COR-L47 (cell line): ENCODE measurements around the gene TNFRSF8.

Experiments
- DNase-seq: peaks from one replicate; lab custom pipeline; 2025; lab: John Stamatoyannopoulos, UW

The TNFRSF8 gene

DNA sequence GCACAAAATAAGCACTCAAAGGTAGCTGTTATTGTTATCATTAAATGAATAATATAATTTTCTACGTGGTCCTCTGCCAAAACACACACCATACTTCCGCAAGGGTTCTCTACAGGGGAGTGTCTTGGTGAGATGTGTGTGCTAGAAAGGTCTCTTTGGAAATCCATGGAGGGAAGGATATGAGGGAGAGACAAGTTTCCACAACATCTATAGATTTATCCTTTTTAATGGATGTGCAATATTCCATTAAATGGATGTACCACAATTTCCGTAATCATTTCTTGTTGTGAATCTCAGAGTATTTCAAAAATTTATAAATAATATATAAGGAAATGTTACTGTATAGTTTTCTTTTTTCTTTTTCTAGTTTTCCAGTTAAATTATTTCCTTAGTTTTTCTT lies 2.6 kb upstream of the TNFRSF8 start:
- DNase-seq, result no peak

DNA sequence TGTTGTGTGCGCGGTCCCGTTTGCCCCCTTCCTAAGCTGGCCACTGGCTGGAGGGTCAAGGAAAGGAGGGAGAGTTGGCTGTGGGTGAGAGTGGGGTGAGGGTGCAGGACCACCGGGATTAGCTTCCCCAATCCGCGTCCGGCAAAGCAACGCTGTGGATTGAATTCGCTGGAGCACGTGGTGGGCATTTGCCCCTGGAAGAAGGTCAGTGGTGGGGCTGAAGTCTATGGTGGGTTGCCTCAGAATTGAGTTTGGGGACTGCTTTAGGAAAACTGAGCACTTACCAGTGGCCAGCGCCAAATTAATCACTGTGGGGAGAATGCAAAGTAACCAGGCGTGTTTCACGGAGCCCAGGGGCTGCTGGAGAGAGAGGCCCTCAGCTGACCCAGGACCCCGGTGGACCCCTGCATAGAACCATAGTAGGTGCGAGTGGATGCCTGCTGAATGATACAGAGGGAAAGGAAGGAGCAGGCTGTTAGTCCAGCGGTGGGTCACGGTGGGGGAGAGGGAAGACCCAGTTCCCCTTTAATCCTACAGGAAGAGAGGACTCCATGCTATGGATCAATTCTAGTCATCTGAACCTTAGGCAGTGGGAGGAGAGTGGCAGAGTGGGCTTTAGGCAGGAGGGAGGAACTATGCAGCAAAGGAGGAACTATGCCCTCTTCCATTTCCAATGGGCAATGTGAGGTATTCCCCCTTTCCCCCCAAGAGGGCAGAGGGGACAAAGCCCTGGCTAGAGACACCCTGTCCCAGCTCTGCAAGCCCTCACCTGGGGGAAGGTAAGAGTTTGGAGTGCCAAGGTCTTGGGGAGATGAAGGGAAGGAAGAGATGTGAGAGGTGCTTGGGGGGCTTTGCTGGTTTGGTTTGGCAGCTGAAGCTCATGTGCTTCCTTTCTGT lies 1.2 kb downstream of the TNFRSF8 start:
- DNase-seq, result no peak

DNA sequence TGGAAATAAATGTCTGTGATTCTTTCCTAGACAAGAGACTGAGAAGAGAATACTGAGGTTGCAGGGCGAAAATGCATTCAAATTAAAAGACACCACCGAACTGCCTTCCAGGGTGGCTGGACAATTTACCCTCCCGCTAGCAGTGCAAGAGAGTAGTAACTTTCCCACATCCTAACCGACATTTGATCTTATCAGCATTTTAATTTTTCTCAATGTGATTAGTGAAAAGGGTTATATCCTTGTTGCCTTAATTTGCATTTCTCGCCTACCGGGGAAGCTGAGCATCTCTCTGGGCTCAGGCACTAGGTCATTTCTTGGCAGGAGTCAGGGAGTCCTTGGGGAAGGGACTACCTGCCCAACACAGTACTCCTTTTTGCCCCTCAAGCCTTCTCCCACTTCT lies 2.8 kb downstream of the TNFRSF8 start:
- DNase-seq, result no peak

GRCh38 chr1:12067900-12068821 lies 5.1 kb downstream of the TNFRSF8 start:
- no peak for DNase-seq

GRCh38 chr1:12069623-12070244 lies 6.6 kb downstream of the TNFRSF8 start:
- DNase-seq, result no peak

- DNase-seq, result no peak
Observed at GRCh38 chr1:12071892-12072291, 8.8 kb downstream of the TNFRSF8 start.

GRCh38 chr1:12072741-12073140 lies 9.6 kb downstream of the TNFRSF8 start:
- no peak for DNase-seq

GRCh38 chr1:12073796-12074195 lies 10.7 kb downstream of the TNFRSF8 start:
- DNase-seq, result no peak

- no peak for DNase-seq
Observed at GRCh38 chr1:12075195-12076114, 12.4 kb downstream of the TNFRSF8 start.

DNA sequence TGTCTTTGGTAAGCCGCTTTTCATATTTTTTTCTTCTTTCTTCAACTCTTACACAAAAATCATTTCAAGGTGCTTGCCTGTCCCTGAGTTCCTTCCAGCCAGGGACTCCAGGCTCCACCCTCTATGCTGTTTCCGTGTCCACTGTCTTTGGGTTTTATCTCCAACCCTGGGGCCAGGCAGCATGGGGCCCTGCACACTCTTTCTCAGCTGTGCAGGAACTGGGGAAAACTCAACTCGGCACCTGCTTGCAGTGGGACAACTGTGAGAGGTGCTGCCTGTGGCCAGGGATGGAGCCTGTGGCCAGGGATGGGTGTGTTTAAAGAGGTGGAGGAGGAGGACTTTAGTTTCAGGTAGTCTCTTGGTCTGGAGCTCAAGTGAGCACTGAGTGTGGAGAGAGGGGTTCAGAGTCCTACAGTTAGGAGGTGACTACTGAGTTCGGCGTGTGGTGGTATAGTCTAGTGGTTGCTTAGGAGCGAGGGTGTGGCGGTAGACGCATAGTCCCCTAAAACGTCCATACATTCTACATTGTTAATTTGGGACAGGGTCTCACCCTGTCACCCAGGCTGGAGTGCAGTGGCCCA lies 13.4 kb downstream of the TNFRSF8 start:
- DNase-seq, result no peak

GRCh38 chr1:12078575-12078937 lies 15.5 kb downstream of the TNFRSF8 start:
- no peak for DNase-seq

DNA sequence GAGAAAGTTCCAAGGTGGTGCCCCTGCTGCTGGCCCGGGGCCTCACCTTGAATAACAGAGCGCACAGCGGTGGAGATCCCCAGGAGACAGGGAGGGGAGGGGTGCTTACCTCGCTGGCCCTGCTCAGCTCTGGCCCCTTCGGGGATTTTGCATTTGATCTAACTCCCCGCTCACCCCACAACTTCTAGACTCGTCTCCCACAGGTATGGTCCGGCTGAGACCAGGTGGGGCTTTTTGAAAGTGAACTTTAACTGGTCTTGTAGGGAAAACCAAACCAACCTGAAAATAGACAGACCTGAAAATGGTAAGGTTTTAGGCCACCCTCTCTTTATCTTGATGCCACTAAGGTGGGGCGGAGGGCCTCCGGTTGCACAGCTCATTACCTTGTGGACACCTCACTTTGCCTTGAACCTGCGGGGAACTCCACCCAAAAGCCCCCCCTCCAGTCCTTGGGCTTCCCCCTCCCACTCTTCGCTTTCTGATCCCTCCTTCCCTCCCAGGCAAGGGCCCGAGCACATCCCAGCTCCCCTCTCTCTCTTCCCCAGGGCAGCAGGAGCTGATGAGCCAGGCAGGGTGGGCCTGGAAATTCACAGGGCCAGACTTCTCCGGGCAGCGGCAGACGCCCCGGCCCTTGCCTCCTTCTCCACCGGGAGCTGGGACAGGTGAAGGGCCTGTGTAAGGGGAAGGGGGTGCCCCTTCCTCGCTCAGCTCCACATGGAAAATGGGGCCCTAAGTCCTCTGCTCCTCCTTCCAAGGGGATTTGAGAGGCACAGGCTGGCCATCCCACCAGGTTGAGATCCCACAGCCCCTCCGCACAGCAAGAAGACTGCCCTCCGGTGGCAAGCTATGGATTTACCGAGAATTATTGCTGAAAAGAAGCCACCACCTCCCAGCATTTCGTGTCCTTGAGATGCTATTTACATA lies 16.1 kb downstream of the TNFRSF8 start:
- DNase-seq, result no peak

DNA sequence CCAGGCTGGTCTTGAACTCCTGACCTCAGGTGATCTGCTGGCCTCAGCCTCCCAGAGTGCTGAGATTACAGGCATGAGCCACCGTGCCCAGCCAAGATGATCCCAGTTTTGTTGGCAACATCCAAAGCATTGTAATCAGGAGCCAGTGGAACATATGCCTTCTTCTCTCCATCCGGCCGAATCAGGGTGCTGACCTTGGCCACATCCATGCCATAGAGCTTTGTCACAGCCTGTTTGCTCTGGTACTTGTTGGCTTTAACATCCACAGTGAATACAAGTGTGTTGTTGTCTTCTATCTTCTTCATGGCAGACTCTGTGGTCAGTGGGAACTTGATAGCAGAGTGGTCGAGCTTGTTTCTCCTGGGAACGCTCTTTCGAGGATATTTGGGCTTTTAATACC lies 17.1 kb downstream of the TNFRSF8 start:
- no peak for DNase-seq

DNA sequence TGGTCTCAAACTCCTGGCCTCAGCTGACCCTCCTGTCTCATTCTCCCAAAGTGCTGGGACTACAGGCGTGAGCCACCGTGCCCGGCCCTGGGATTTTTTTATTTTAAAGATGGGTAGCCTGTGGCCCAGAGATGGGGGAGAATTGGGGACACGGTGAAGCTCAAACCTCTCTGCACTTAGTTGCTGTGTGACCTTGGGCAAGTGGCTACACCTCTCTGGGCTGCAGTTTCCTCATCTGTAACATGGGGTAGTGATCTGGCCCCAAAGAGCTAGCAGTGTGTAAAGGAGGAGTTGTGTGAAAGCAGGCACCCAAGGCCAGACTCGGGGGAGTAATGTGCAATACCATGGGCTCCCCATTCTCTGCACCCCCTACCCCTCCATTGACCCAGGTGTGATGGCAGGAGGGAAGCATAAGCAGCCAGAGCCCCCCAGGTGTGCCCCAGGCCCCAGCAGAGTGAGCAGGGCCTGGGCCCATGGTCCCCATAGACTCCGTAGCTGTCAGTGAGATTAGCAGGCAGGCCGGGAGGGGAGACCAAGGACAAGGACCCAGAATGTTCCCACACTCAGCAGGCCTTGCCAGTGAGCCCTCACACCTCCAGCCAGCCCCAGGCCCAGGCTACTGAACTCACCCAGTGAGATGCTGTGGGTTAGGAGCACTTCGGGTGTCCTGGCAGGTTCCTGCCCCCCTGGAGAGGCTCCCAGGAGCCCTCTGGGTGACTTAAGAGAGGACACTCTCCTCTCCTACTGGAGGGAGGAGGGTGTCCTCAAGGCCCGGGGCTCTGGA lies 17.9 kb downstream of the TNFRSF8 start:
- no peak for DNase-seq

GRCh38 chr1:12081648-12082396 lies 18.7 kb downstream of the TNFRSF8 start:
- peak; percentile 5 for DNase-seq

DNA sequence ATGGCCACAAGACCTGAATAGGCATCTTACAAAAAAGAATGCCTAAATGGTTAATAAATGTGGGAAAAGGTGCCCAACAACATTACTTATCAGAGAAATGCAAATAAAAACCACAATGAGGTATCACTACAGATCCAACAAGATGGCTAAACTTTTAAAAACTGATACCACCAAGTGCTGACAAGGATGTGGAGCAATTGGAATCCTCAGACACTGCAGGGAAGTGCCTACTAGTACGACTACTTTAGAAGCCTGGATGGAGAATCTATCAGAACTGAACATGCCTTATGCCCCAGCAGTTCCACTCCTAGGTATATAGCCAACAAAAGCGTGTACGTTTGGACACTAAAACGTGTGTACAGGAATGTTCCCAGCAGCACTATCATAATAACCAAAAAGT lies 19.9 kb downstream of the TNFRSF8 start:
- no peak for DNase-seq

DNA sequence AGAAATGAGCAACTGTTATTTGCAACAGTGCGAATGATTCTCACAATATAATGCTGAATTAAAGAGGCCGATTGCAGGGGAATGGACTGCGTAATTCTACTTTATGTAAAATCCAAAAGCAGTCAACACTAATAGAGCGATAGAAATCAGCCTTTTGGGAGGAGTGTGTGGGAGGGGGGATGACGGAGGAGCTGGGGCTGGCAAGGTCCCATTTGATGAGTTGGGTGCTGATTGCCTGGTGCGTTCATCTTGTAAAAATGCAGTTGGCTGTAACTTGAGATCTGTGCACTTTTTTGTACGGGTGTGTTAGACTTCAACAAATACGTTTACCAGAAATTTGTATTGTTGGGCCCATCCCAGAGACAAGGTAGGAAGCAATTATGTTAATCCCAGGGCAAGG lies 20.7 kb downstream of the TNFRSF8 start:
- no peak for DNase-seq

GRCh38 chr1:12085643-12086260 lies 22.6 kb downstream of the TNFRSF8 start:
- no peak for DNase-seq
